Sciatic nerve (tissue), 2 donors: ENCODE data around the gene ARL11. TPM values are rescaled to one million over a fixed set of nuclear protein-coding genes. Genes with fewer than 3 reads are reported as not detected.
A peak's percentile ranks its signal among the peaks of the same experiment; 100 is the strongest.
"Not testable (repeated sequence)": the region's sequence is repeated elsewhere in the genome, so short reads cannot be mapped to it uniquely, and the experiment has no call there.

Source experiments
- ATAC-seq: fragments of 200-7000 bp; cut with Tn5 transposase; one replicate; pipeline ENCODE4 v1.9.1; 2020; ENCODE audit warnings: mild to moderate bottlenecking, moderate library complexity
- DNase-seq: peaks from one replicate; pipeline ENCODE4 v3.0.0-alpha.2; 2020; ENCODE audit warnings: low spot score
- intact Hi-C: fragments of 100-400 bp; cut with DNase I; formaldehyde crosslinking; loops from one replicate; pipeline ENCODE4 v1.14.2; 2022
- total RNA-seq: library from RNA; stranded (reverse); fragmentation: NEBNext Ultra II Directional; extraction: Animal tissue kit (Norgen Biotek cat#: 25700); gene quantifications from one replicate; pipeline ENCODE4 v1.2.1, GENCODE V29; 2021
- donor health status: DM: no; HTN: no; CAD: no.
- donor health status: DM: no; HTN: no; CAD: no.

ARL11 gene
- total RNA-seq: 1.1 TPM

- DNase-seq: peak; percentile 77
- peak; percentile 79 for ATAC-seq
- intact Hi-C loops: no loop called here
These were observed at the start of gene ARL11 for GRCh38 chr13:49627831-49628652. Gene ARL11 (plus strand): TSS chr13:49628507. CDS start chr13:49630448, 1,941 bp downstream.

DNA sequence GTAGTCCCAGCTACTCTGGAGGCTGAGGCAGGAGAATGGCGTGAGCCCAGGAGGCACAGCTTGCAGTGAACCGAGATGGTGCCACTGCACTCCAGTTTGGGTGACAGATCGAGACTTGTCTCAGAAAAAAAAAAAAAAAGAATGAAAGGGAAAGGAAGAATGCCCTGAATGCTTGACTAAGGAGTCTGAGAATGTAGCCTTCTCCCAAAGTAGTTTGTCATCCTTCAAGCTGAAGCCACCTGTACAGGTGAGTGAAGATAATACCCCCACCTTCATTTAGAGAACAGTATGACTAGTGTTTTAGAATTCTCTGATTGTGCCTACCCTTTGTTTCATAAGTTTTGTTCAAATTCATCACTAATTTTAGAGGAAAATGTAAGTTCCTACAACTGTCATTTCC, 48.8 kb upstream of the ARL11 start:
- ATAC-seq (no peak), DNase-seq (no peak)
- intact Hi-C loops: loop anchor here (2.0 kb wide), 1 partner anchor 43 kb away; no protein-coding TSS in a partner anchor

- DNase-seq: no peak
- intact Hi-C loops: no loop called here
- no peak for ATAC-seq
These were observed 47.2 kb upstream of the ARL11 start for GRCh38 chr13:49580980-49581680.

DNA sequence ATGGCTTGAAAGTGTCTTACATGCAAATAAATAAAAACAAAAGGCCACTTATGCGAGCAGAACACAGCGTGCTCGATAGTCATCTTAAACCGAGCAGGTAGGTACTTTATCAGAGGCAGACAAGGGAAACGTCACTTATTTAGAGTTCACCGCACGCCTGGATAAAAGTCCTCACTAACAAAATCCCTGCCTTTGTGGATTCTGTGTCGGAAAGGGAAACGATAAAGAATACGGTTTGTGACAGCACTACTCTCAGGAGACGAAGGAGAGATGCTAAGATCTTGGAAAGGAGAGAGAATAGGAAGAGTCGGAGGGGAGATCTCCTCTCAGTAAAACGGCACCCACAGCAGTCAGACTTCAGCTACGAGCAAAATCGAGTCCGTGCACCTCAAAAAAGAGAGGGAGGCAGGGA, 43.5 kb upstream of the ARL11 start:
- no peak for DNase-seq
- ATAC-seq: no peak
- intact Hi-C loops: no loop called here

- DNase-seq: peak; percentile 79
- ATAC-seq: peak; percentile 97
- intact Hi-C loops: no loop called here
These were observed 42.8 kb upstream of the ARL11 start, which contains the start of gene RCBTB1 for GRCh38 chr13:49585220-49586157. Gene RCBTB1 (minus strand): TSS chr13:49585558. CDS start chr13:49567279, 18,279 bp downstream.

DNA sequence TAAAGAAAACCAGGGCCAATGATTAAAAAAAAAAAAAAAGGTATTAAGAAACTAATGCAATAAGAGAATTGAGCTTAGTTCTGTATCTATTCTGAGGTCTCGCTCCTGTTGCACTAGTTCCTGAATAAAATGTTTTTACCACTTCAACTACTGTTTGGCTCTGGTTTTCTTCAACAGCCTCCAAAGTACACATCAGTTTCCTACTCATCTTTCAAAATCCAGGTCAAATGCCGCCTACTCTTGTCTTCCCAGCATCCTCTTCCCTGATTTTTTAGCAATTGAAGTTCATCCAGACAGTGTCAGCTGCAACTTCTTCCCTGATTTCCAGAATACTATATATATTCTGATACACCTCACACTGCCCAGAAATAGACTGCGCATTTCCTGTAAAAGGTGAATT, 41.6 kb upstream of the ARL11 start:
- intact Hi-C loops: no loop called here

DNA sequence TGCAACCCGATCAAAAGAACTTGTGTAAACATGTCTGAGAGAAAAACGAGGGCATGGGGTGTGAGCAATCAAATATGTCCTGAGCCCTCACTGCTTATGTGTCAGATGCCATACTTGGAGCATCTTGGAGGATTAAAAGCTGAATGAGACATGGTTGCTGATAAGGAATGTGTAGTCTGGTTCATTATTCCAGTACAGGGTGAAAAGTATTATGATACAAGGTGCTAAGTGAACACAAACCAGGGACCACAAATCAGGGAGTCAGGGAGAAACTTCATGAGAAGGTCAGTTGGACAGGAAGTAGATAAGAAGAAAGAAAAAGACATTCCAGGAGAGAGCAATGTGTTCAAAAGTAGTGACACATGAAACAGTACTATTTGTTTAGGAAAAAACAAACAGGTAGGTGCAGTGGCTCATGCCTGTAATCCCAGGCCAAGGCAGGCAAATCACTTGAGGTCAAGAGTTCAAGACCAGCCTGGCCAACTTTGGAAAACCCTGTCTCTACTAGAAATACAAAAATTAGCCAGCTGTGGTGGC, 40.9 kb upstream of the ARL11 start:
- intact Hi-C loops: no loop called here
- ATAC-seq: no peak
- no peak for DNase-seq

More for the DNA sequence above, 41.6 kb upstream of the ARL11 start:
- ATAC-seq (no peak), DNase-seq (no peak)

DNA sequence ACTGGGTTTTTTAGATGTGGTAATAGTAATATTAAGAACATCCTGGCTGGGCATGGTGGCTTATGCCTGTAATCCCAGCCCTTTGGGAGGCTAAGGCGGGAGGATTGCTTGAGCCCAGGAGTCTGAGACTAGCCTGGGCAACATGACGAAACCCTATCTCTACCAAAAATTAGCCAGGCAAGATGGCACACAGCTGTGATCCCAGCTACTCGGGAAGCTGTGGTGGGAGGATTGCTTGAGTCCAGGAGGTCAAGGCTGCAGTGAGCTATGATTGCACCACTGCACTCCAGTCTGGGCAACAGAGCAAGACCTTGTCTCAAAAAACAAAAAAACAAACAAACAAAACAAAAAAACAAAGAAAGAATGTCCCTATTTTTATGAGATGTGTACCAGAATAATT, 37.6 kb upstream of the ARL11 start:
- ATAC-seq, DNase-seq, intact Hi-C loops: not testable (repeated sequence)

DNA sequence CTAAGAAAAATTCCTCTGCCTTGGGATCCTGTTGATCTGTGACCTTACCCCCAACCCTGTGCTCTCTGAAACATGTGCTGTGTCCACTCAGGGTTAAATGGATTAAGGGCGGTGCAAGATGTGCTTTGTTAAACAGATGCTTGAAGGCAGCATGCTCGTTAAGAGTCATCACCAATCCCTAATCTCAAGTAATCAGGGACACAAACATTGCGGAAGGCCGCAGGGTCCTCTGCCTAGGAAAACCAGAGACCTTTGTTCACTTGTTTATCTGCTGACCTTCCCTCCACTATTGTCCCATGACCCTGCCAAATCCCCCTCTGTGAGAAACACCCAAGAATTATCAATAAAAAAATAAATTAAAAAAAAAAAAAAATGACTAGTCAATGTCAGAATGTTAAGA, 34.4 kb upstream of the ARL11 start:
- ATAC-seq, DNase-seq, intact Hi-C loops: not testable (repeated sequence)

GRCh38 chr13:49594576-49594975, 33.7 kb upstream of the ARL11 start:
- ATAC-seq (no peak), DNase-seq (no peak)
- intact Hi-C loops: no loop called here

- no peak for DNase-seq
- no peak for ATAC-seq
- intact Hi-C loops: no loop called here
These were observed 32.1 kb upstream of the ARL11 start for GRCh38 chr13:49596221-49596620.

DNA sequence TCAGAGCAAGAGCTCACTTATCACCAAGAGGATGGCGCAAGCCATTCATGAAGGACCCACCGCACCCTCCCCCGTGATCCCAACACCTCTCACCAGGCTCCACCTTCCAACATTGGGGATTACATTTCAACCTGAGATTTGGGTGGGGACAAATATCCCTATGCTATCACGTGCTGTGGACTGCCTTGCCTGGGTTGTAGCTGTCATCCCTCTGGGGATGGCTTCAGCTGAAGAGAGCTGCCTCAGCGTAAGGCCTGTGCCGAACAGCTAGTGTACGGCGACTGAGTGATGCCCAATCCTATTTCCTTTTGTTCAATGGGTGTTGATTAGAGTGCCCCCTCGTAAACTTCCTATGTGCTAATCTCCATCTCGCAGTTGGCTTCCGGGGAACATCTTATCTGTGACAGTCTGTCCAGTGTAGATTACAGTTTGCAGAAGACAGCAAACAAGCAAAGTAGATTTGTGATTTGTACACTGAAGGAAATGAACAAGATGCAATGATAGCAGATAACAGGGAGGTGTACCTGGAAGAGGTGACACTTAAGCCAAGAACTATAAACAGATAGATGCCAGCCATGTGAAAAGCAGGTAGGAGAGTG, 31.2 kb upstream of the ARL11 start:
- intact Hi-C loops: no loop called here
- no peak for DNase-seq

DNA sequence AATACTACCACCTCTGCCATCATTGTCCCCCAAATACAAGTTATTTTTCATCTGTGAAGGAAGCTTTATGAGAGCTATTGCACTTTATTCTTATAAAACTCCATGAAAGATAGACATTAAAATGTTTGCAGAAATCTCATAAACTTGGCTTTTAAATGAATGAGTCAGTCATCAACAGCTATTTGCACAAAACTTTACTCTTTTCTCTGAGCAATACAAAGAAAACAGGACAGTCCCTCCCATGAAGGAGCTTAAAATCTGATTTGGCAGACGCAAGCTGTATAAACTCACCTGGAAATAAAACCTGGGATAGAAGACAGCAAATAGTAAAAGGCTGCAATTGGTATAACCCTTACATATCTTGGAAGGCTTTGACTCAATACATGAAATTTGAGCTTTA, 26.3 kb upstream of the ARL11 start:
- ATAC-seq: no peak
- intact Hi-C loops: loop anchor here (10.0 kb wide), 1 partner anchor 297 kb away; no protein-coding TSS in a partner anchor
- DNase-seq: no peak

More for the DNA sequence above, 31.2 kb upstream of the ARL11 start:
- no peak for ATAC-seq

- ATAC-seq: not testable (repeated sequence)
- intact Hi-C loops: loop anchor here (10.0 kb wide), 1 partner anchor 298 kb away; no protein-coding TSS in a partner anchor
These were observed 25.7 kb upstream of the ARL11 start for GRCh38 chr13:49602615-49603014.

DNA sequence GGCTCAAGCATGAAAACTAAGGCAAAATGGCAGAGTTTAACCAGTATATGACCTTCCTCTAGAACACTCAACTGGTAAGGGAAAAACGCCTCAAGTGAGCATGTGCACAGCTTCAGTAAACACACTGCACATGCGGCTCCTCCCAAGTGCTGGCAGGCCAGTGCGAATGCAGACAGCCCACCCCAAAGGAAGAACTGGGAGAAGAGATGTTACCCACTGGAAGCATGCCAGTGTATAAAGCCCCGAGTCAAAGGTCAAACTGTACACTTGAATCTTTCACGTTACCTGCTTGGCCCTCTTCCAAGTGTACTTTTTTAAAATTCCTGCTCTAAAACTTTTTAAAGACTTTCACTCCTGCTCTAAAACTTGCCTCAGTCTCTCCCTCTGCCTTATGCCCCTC, 23.7 kb upstream of the ARL11 start:
- intact Hi-C loops: loop anchor here (10.0 kb wide), 1 partner anchor 300 kb away; no protein-coding TSS in a partner anchor
- no peak for DNase-seq
- no peak for ATAC-seq

More at GRCh38 chr13:49602615-49603014, 25.7 kb upstream of the ARL11 start:
- DNase-seq: not testable (repeated sequence)

DNA sequence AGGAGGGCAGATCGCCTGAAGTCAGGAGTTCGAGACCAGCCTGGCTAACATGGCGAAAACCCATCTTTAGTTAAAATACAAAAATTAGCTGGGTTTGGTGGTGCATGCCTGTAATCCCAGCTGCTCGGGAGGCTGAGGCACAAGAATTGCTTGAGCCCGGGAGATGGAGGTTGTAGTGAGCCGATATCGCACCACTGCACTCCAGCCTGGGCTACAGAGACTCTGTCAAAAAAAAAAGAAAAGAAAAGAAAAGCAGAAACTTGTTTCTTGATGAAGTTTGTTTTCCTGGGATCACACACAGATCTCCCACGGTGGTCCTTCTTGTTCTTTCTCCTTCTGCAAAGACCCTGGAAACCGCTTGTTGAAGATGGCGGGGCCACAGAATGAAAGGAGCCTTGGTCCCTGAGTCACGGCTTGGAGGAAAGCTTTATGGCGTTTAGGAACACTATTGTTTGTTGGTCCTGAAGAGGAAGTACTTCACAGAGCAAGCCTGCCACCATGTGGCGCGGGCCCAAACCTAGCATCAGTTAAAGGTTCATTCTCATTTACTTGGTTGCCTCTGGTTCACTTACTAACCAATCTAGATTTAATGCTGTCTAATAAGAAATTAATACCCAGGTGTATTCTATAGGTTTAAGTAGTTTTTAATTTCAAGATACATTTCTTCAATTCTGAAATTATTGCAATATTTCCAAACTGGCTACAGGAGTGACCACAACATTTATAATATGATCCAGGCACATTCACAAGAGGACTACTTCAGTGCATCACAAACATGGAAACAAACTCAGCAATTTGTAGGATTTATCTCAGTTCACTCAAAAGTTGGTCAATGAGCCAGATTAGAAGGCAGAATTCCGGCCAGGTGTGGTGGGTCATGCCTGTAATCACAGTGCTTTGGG, 21.3 kb upstream of the ARL11 start:
- DNase-seq (peak; percentile 90), ATAC-seq (peak; percentile 99)
- intact Hi-C loops: loop anchor here (10.0 kb wide), 1 partner anchor 302 kb away; no protein-coding TSS in a partner anchor

DNA sequence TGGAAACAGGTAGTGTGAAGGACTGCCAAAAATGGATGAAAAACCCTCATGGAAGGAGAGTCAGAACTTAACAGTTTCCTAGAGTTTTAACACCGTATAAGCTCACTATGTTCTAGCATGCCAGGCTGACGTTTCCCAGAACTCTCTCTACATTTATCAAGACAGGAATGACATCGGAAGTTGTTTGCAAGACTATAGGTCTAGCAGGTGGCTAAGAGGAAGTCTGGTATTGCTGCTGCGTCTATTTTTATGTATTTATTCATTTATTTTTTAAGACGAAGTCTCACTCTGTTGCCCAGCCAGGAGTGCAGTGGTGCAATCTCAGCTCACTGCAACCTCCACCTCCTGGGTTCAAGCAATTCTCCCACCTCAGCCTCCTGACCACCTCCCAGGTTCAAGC, 20.5 kb upstream of the ARL11 start:
- intact Hi-C loops: loop anchor here (10.0 kb wide), 1 partner anchor 303 kb away; no protein-coding TSS in a partner anchor
- DNase-seq (no peak), ATAC-seq (no peak)
